H54 (cell line): ENCODE data around the gene MRPS18A.

ENCODE experiments used
- DNase-seq: peaks from one replicate; pipeline ENCODE4 v3.0.0; 2011; ENCODE audit warnings: low spot score, mixed read lengths; ENCODE audit not compliant: insufficient read length
- FAIRE-seq: peaks from 3 replicates; lab custom pipeline; 2011; peaks lifted over from hg19 to GRCh38; lab: Jason Lieb, UNC
- POLR2A ChIP-seq: IDR thresholded peaks from 2 replicates; pipeline ENCODE4 v1.6.1; 2011; ENCODE audit warnings: low read depth, mild to moderate bottlenecking, low read length

MRPS18A gene

DNA sequence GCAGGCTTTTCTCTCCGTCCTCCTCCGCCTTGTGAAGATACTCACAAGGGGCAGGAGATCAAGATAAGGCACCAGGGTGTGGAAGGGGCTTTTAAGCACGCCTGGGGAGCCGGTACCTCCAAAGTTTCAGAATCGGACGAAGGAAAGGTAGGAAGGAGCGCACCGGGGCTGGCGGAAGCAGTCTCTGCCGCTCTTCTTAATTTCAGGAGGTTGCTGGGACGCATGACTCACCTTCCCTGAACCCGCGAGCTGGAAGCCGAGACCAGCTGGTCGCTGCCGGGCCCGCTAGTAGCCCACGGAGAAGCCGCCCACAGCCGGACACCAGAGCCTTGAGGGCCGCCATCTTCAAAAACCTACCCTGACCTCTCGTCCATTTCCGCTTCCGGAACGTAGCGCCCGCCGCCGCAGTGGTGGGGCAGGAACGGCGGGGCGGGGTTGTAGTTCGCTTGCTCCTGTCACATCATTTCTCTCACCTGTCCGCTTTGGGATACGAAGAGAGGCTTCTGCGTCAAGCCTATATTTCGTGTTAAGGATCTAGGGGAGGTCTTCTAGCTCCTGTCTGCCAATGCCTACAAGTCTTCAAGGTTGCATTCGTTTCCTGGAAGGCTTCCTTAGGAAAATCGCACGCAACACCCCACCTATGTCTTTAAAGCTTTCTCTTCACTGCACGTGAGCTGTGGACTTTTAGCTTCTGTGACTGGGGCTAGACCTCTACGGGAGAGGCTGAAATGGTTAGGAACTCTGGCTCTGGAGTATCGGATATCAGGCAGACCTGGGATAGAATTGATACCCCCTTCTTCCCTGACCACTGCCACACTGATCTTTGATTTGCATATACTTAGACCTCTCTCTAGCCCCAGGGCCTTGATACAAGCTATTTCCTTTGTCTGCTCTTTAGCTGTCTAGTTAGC lies at the start of gene MRPS18A:
MRPS18A (minus strand) TSS at position 355 of the 911 bp plus-strand sequence; CDS start at position 343, 12 bp downstream.
- FAIRE-seq, result no peak
- TF ChIP-seq POLR2A, result peak; percentile 83
- peak; percentile 94 for DNase-seq

DNA sequence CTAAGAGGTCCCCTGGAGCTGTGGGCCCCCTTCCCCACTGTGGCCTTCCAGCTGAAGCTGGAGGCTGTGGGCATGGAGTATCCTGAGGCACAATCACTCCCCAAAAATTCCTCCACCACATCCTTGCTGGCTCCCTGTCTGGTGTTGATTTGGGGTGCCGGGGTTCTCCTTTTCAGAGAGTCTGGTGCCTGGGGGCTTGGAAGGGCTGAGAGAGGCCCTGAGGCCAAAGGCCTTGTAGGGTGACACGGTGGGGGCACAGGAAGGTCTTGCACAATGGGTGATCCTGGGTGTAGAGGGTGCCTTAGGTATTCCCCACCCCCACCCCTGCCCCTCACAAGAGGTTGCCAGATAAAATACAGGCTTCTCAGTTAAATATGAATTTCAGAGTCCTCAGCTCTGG lies 49.3 kb upstream of the MRPS18A start:
- FAIRE-seq (no peak), DNase-seq (no peak)
- no peak for TF ChIP-seq POLR2A

DNA sequence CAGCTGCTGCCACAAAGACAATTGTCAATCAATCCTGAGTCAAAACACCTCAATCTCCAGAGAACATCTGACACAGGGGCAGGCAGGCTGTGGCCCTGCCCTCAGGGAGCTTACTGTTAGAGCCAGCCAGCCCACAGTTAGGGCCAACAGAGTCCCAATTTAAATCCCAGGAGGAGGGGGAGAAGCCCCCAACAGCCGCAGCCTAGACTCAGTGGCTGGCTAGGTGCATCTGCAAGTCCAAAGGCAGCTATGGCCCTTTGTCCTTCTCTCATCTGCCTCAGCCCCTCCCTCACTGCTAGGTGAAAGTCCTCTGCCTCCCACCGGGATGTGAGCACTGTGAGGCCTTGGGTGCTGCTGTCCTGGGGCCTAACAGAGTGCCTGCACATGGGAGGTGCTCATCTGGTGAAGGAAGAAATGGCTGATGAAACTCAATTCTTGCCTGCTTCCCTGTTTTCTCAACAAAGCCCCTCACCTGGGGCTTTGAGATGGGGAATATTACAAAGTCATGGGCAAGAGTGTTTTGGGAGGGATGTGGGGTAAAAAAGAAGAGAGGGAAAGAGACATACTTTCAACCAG lies 48.7 kb upstream of the MRPS18A start:
- TF ChIP-seq POLR2A, result no peak
- DNase-seq (no peak), FAIRE-seq (no peak)

DNA sequence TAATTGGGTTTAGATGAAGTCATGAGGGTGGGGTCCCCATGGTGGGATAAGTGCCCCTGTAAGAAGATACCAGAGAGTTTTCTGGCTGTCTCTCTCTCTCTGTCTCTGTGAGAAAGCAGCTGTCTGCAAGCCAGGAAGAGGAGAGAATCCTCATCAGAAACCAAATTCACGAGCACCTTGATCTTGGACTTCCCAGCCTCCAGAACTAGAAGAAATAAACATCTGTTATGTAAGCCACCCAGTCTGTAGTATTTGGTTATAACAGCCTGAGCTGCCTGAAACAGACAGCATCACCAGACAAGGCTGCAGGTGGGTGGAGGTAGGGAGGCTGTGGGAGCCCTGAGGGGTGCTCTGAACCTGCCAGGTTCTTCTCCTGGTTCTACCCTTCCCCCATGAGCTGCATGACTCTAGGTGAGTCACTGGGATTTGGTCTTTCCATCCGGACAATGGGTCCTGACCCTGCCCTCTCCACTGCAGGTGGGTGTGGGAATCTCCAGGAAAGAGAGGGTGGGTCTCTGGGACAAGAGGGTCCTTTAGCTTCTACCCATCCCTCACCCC lies 48.1 kb upstream of the MRPS18A start:
- DNase-seq, result no peak
- no peak for TF ChIP-seq POLR2A
- no peak for FAIRE-seq

DNA sequence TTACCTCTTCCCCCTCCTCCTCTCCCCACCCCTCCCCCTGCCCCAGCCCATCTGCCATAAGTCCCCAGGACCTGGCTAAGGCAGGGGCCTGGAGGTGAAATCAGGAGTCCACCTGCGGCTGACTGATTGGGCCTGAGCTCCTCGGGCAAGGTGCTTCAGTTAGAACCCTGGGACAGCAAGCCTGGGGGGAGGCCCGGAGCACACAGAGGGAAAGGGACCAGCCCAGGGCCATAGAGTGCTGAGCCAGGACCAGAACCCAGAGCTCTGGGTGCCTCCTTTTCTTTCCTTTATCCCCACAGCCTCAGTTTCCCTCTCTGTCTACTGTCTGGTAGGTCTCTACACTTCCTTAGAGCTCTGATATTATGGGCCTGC lies 46.7 kb upstream of the MRPS18A start:
- FAIRE-seq (no peak), DNase-seq (no peak)
- TF ChIP-seq POLR2A, result no peak

DNA sequence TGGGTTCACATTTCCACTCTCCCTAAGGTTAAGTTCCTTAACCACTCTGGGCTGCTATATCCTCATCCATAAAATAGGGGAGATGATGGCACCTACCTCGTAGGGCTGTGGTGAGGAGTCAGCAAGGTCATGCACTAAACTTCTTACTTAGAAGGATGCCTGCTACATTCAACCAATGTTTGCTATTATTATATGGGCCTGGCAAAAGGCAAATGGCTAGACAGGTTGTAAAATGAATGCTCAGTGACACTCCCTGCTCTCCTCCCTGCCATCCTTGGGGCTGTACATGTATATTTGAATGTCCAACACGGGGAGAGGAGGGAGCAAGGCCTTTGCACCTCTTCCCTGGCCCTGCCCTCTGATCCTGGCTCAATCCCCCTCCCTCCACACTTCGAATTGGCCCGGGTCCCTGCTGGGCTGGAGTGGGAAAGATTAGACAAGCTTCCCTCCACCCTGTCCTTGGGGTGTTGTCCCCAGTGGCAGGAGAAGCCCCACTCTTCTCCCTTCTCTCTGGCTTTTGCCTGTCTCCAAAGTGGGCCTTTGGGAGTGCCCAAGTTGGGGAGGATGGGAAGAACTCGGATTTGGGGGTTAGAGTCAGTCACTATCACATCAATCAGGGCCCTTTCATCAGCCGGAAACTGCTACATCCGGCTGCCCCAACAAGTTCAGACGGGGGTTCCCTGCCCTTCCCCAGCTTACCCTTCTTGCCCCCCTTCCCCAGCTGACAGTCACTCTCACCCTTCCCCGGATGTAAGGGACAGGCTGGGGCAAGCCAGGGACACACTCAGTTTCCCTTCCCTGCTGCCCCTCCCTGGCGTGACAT lies 46.1 kb upstream of the MRPS18A start:
- TF ChIP-seq POLR2A, result no peak
- FAIRE-seq (no peak), DNase-seq (no peak)

DNA sequence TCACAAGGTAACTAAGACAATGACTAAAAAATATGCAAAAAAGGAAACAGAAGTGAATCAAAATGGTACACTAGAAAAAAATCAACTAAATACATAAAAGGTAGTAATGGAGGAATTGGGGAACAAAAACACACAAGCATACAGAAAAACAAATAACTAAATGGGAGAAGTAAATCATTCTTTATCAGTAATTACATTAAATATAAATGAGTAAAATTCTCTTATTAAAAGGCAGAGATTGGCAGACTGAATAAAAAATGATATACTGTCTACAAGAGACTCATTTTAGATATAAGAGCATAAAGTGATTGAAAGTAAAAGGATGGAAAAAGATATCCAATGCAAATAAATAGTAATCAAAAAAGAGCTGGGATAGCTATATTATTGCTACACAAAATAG lies 43.0 kb upstream of the MRPS18A start:
- TF ChIP-seq POLR2A, result no peak
- DNase-seq (no peak), FAIRE-seq (no peak)

DNA sequence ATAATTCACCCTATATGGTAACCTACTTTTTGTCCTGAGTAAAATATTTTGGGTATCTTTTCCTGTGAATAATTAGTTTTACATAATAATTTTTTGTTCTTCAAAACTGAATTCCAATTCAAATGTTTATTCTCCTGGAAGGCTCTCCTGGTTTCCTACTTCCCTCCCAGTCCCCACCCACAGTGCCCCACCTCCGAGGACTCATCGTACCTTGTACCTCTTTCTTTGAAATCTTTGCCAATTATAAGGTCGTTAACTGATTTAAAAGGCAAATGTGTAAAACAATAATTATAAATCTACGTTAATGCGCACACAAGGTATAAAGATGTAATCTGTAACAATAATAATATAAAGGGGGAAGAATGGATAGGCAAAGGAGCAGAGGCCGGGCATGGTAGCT lies 41.9 kb upstream of the MRPS18A start:
- no peak for TF ChIP-seq POLR2A
- FAIRE-seq (no peak), DNase-seq (no peak)

DNA sequence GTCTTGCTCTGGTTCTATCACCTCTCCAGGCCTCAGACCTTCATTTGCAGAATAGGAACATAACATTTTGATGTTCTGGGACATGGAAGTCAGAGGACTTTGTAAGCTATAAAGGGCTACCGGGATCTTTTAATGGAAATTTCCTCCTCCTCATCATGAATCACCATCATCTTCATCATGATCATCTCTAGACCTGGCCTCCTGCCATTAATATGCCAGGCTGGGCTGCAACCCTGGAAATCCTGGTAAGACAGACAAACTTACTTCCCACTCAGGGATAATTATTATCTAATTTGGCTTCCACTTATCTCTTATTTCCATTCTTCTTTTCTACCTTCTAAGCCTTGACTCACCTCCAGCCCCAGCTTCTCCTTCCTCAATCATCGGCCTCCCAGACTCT lies 41.0 kb upstream of the MRPS18A start:
- FAIRE-seq (no peak), DNase-seq (no peak)

DNA sequence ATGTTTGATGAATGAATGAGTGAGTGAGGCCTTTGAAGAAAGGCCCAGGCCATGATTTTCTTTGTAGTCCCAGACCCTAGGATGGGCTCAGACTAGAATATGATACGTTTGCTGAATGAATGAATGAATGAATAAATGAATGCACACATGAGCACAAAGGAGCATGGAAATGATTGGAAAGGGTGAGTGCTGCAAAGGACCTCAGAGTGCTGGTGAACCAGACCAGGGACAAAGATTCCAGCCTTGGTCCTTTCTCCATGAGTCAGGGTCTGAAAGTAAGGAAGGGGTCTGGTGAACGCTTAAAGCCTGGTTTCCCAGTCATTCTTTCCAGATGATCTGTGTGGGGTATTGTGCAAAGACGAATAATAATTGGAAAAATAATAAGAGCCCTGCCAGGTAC lies 40.0 kb upstream of the MRPS18A start:
- FAIRE-seq (no peak), DNase-seq (no peak)
- TF ChIP-seq POLR2A, result no peak

More for the DNA sequence above, 41.0 kb upstream of the MRPS18A start:
- TF ChIP-seq POLR2A, result no peak

DNA sequence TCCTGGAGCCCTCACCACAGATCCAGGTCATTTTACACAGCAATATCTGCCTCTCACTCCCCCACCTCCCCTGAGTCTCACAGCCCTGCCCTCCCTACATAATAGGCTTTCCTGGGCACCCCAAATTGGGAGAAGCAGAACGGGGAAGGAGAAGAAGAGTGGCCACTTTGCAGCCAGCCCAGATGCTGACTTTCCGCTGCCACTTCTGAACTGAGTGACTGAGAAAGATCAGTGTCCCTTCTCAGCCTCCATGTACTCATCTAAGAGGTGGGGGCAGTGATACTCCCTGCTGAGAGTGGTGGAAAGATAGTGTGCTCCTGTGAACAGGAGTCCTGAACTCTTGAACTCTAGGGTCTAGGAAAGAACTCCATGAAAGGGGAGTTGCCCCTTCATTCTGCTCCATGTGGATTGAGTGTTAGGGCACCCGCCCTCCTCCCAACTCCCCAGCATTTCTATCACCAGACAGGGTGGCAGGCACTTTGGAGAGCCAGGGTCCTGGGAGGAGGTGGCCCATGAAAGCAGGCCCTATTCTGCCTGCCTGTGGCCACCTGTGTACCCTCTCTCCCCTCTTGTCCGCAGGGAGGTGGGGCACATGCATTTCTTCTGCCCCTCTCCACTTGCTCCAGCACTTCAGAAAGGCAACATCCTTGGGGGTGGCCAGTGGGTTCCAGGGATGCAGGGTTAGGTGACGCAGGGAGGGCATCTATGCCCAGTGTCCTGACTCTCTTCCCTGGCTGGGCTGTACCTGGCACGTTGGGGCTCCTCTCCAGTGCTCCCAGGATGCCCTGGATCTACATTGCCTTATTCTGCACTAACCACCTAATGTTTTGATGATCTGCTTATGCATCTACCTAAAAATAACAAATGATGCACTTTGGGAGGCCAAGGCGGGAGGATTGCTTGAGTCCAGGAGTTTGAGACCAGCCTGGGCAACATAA lies 38.3 kb upstream of the MRPS18A start:
- no peak for TF ChIP-seq POLR2A
- FAIRE-seq, result no peak
- no peak for DNase-seq

DNA sequence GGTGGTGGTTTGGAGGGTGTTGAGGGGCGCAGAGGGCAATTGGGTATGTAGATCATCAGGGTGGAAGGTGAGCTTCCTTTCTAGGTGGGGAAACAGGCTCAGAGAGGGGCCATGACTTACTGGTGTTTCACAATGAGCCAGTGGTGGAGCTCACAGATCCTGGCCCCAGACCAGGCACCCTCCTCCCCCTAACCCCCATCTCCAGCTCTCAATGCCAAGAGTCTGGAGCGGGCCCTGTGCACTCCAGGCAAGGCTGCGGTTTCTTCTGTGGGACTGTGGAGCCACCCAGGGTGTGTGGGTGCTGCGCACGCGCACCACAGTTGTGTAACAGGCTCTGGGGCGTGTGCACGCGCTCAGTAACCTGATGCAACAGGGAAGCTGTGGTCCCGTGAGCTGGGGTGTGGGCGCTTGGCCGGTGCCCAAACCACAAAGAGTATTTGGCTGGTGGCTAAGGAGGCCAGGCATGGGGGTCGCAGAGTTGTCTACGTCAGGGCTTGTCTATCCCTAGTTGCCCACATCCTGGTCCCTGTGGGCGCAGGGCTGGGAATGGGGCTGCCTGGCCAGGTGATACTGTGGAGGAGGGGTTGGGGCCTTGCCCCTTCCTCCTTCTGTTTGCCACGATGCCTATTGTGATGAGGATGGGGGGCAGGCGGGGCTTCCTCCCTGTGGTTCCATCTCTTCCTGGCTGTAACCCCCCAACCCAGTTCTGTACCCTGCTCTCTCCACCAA lies 37.5 kb upstream of the MRPS18A start:
- DNase-seq (peak; percentile 83), FAIRE-seq (no peak)
- no peak for TF ChIP-seq POLR2A
